GM19452 (cell line): ENCODE measurements around the gene PTCHD4.

Source experiments
- ATAC-seq: cut with Tn5 transposase; IDR thresholded peaks from one replicate; pipeline ENCODE4 v1.9.1; 2021; ENCODE audit not compliant: unreplicated experiment

Gene PTCHD4

DNA sequence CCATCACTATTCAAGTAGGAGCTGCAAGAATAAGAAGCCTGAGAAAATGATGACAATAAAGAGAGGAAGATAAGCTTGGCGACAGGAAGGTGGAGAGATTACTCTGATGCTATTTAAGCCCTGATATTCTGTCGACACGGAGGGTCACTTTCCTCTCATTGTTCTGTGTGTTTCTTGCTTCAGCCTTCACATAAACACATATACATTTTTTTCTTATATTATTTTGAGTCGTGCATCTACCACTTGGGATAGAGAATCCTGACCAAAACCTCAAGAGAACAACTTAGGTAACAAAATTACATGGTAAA is 10.5 kb downstream of the PTCHD4 start:
- no peak for ATAC-seq

DNA sequence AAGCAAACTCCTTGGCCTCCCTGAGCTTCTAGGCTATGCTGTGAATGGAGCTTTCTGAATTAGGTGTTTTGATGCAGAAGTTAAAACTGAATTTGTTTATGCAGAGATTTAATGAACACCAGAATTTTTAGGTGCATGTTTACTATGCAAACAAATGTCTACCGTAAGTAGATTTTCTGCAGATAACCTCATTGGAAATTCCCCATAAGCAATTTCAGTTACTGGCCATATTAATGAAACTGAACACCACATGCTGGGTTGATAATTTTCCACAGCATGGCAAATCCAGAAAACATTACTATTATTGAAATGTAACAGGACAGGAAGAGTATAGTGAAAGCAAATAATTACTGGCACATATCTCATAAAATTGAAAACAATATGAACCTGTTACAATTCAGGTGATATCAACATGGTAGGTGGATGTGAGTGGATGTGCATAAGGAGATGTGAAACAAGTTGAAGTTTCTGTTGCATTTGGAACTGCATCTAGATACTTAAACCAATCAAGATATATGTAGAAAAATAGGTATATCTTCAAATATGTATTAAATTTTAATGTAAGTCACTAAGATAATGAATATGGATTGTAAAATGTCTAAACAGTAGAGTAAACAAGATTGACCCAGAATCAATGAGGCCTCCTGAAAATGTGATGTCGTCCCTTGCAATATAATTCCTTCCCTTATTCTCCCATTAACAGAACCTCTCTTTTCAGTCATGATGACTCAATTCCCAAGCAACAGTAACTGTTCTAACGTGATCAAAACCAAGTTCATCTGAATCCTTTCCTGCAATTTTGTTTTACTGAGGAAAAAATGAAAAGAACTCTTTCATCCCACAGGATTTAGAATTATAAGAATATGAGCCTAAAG is 11.0 kb downstream of the PTCHD4 start:
- no peak for ATAC-seq

DNA sequence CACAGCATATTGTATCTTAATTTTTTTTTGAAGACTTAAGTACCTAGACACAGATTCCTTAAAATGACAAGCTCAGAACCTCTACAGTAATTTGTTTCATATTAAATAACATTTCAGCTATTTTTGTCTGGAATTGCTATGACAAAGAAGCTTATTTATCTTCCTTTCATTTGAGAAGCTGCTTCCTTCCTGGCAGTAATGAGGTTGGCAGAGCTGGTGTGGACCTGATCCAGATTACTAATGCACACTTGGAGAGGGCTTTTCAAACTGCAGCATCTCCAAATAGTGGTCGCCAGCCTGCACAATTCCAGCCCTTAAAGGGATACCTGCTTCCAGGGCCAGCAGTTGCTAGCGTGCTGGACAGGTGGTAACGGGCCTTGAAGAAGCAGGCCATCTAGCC is 12.1 kb downstream of the PTCHD4 start:
- no peak for ATAC-seq

DNA sequence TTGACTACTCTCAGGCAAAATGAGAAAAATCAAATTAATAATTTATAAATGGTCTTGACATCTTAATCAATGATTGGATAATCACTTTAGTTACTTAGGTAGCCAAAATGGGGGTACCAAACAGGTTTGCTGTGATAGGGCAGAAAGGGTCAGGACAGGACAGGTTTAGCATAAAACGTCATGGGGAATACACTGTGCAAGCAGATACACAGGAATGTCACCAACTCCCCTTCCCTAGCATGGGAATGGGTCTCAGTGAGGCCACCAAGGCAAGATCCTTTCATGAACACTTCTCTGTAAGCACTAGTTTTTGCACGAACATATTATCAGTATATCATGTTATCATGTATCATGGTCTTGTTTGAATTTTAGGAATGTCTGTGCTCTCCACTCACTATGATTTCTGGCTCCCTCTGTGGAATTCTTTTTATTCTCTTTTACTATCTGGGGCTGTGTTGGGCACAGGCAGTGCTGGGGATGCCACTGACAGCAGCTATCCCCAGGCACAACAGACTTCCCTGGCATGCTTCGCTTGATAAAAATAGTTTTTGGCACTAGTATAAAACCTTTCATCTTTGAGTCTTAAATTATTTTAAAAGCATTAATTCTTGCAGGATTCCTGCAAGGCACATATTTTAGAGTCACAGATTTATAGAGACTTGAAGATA is 18.3 kb downstream of the PTCHD4 start:
- no peak for ATAC-seq

DNA sequence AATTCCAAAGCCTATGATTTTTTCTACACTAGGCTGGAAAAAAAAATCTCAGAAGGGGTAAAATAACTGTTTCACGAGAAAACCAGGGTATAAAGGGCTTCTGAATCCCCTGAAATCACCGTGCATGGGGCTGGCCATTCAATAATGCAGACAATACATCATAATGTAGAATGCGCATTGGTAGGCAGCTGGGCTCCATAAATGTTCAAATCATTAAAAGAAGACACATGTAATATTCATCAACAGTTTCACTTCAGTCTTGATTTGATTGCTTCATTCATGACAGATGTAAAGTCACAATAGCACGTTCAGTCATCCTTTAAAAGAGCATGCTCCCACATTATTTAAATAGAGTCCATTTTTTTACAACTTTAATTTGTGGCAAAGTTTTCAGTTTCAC is 20.5 kb downstream of the PTCHD4 start:
- no peak for ATAC-seq

DNA sequence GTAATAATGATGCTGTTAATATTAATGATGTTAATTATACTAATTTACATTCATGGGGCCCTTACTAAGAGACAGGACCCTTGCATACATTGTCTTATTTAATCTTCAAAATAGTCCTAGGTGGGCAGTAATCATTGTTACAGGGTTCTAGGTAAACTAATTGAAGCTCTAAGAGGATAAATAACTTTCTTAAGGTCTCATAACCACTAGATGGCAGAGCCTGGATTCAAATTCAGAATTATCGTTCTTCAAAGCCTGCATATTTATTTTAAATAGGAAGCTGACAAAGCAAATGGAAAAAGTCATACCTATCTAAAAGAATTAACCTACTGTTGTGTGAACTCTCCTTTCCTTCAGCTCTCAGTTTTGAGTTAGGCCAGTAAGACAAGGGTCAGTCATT is 23.5 kb downstream of the PTCHD4 start:
- no peak for ATAC-seq

DNA sequence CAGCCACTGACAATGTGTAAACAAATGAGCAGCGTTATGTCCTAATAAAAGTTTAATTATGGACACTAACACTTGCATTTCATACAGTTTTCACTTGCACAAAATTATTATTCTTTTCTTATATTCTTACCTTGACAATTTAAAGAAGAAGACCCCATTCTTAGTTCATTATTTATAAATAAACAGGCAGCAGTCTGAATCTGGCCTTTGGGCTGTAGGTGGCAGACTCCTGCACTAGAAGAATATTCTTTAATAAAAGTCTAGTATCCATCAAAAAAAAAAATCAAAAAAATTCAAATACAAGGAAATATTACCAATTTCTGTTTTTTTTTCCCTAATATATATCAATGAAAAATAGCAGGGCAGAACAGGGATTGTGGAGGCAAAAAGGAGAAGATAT is 24.8 kb downstream of the PTCHD4 start:
- no peak for ATAC-seq

DNA sequence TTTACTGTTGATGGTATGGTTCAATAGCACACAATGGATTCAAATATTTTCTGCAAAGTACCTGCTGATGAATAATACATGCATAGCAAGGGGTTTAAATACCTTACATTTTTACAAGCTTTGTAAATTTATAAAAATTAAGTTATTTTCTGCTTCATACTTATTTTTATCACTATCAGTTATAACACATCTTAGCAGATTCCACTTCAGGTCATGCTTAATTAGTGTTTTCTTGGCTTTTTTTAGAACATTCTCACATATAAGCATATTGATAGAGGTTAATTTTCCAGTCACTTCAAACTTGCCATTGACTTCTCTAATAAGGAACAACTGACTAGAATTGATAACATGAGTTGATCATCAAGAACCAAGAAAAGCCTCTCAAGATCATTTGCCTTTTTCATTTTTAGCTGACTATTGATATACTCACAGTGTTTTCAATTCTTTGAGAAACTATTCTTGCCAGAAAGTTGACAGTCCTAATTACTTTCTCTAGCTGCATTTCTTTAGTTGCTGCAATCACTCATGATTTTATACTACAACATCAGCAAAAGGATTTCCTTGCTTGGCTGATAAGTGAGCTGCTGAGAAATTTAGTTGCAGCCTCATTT is 25.8 kb downstream of the PTCHD4 start:
- no peak for ATAC-seq

DNA sequence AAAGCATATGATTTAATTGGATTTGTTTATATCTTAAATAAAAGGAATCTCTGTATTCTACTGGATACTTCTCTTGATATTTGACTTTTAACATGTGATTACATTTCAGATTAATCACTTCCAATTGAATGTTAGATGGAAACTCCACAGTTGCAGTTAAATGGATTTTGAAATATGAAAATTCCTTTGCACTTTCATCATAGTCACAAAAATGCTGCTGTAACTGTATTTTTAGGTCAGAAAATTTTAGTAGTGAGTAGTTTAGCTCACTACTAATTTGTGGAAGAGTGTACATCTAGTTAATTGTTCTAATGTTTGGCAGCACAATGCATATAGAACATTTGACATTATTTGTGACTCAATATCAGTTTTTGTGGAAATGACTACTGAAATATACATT is 26.8 kb downstream of the PTCHD4 start:
- no peak for ATAC-seq

DNA sequence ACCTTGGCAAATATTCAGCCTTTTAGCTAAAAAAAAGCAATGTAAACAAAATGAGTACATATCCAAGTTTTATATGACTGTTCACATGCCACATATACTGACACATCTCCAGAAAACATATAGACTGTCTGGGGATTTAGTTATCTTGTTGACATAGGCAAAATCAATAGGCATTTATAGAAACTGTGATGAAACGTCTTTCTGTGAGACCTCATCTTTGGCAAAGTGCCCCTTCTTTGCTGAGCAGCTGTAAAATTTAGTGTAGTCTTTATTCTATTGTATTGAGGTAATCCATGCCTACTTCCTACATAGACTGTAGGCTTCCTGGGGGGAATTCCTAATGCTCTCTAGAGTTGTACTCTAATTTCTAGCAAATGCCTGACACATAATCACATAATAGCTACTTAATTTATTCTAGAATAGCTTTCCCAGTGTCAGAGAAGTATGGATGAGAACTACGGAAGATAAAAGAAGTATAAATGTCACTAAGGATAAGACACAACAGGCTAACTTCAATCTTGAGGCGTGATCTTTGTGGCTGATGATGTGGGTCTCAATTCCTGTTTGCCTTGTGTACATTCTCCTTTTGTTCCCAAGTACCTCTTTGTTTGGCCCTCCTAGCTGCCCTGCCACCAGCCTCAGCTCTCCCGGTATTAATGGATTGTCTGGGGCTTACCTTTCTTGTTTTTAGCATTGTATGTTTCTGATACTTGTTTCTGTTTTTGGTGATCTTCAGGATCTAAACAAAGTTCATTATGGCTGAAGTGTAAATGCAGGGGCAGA is 30.6 kb downstream of the PTCHD4 start:
- ATAC-seq, result no peak

DNA sequence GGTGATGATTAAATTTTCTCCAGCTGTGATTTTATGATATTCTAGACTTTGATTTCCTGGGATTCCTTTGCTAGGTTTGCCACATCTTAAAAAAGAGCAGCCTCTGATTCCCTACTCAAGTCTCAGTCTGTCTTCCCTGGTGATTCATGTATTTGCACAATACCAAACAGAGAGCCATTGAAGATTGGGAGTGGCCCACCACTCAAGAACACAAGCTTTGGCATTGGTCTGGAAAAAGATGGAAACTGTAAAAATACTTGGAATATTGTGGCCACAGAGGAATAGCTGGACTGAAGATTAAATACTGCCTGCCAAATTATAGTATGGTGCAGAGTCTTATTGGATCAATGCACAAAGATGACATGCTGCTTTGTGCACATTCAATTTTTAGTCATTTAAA is 32.9 kb downstream of the PTCHD4 start:
- no peak for ATAC-seq

DNA sequence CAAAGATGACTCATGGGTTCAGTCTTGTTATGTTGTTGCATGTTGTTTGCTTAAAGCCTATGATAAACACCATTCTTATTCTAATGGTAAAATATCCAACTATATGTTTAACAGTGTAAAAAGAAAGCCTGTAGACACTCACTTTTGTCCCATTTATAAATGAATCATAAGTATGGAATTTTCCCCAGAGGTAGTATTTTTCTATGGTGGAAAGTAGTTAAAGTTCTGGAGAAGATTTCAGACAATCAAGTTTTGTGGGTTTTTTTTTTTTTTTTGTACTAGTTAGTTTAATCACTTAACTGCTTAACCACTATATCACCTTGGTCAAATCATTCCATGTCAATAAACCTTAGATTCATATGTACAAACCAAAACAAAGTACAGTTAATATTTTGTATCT is 35.8 kb downstream of the PTCHD4 start:
- ATAC-seq, result no peak

DNA sequence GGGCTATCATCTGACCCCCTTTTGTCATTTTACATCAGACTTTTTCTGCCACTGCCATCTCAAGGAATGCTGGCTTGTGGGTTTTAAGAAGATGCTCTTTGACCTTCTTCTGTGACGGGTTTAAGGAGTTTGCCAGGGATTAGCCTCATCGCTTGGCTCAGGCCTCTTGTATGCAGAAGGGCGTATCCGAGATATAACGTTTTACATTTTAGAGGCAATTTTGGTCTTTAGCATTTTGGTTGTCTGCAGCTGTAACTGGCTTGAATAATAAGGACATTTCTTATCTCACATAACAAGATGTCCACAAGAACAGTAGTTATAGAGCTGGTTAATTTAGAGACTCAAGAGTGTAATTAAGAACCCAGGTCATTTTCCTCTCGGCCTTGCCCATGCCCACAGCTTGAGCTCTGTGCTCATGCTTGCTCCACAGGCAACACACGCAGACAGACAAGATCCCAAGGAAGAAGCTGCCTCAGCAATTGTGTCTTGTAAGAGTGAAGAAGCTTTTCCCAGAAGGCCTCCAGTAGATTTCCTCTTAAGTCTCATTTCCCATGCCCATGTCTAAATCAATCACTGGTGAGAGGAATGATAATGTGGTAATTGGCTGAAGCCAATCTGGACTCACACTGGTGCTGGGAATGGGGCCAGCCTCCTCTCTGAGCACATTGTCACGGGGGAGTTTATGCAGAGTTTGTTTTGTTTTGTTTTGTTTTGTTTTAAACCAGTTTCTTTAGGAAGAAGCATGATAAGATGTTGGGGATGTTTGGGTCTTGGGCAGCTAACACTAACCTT is 36.8 kb downstream of the PTCHD4 start:
- ATAC-seq, result no peak

DNA sequence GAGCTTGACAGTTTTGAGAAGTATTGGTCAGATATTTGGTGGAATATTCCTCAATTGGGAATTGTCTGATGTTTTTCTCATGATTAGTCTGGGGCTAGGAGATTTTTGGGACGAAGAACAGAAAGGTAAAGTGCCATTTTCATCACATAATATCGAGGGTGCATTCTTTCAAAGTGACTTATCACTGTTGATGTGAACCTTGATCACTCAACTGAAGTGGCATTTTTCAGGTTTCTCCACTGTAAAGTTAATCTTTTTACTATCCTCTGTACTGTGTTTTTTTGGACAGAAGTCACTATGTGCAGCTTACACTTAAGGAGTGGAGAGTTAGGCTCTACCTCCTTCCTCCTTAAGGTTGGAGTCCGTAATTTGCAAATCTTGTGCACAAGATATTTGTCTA is 39.2 kb downstream of the PTCHD4 start:
- no peak for ATAC-seq

DNA sequence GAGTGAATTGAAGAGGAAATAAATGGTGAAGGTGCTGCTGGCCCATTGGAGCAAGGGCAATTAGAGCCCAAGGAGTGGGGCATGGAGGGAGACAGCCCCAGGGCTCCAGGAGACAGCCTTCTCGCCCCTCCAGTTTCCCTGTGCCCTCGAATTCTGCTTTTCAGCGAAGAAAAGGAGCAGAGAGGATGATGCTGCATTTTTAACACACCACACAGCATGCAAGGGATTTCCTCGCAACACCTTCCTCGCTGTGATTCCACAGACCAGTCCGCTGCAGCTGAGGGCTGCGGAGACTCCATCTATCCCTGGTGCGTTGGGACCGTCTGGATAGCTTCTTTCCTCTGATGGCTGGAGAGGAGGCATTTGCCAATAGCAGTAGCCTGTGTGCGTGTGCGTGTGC is 41.7 kb downstream of the PTCHD4 start:
- ATAC-seq, result no peak

DNA sequence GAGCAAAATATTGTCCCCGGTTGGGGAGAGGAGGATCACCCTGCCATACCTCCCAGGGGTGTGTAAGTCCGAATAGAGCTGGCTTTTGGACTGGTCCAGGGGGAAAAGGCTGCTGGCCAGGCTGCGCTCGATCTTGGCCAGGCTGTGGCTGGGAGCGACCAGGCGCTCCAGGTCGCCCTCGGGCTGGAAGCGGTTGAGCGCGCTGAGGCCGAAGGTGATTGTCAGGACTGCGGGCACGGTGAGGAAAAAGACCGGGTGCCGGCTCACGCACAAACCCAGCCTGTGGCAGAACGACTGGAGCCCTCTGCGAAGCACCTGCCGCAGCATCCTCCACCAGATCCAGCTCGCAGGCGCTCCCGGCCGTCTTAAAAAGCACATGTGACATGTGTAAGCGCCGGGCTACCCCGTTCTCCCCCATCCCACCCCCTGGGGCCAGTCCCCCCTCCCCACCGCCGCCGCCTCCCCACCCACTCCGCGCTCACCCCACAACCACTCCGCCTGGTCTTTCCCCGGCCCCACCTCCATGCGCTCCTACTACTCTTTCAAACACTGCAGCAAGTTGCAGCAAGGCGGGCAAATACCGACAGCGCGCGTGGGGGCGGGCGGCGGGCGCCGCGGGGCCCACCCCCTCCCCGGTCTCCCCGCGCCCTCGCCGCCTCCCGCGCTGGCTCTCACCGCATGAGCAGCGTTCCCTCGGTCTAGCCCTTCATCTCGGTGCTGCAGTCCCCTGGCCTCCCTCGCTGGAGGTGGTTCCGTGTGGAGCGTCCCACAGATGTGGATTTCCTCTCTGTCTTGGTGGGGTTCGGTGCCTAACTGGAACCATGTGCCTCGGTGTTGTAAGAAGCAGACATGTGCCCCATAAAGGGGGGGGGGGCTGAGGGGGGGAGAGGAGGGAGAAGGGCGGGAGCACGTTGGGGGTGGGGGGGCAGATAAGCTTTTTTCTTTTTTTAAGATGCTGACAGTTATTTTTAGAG is 42.4 kb downstream of the PTCHD4 start:
- ATAC-seq, result no peak

DNA sequence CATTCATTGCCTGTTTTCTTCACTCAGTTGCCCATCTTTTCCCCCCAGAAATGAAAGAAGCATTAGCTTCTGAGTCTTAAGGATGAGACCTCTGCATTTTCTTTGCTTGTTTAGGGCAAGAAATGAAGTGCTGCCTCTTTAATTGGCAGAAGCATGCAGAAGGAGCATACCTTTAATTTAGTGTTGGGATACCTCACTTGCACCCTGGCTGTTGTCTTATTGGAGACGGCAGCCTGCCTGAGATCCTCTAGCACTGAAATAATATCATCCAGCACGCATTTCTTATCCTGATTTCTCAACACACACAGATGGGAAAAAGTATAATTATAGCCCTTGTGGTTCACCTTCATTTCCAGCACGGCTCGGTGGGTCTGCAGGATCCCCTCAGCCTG is 43.1 kb downstream of the PTCHD4 start:
- no peak for ATAC-seq

DNA sequence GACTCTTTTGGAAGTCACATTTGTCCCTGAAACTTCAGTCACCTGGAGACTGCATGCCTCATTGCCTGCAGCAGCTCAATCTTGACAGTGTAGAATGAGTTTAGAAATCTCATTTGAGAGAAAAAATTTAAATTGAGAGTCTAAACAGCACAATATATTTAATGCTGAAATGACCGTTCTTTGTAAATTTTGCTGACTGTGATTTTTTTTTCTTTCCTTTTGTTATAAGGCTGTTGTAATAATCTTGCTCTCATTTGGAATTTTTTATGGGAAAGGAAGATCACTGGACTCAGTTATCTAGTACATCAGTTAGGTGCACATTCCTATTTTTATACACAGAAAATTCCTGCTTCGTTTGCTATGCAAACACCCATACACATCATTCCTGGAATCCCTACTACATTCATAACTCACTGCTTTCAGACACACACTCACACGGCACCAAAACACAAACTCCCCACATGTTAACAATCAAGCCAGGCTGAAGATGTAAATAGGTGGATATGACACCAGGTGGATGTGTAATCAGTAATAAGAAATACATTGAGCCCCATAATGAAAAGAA is 43.8 kb downstream of the PTCHD4 start:
- ATAC-seq, result no peak

DNA sequence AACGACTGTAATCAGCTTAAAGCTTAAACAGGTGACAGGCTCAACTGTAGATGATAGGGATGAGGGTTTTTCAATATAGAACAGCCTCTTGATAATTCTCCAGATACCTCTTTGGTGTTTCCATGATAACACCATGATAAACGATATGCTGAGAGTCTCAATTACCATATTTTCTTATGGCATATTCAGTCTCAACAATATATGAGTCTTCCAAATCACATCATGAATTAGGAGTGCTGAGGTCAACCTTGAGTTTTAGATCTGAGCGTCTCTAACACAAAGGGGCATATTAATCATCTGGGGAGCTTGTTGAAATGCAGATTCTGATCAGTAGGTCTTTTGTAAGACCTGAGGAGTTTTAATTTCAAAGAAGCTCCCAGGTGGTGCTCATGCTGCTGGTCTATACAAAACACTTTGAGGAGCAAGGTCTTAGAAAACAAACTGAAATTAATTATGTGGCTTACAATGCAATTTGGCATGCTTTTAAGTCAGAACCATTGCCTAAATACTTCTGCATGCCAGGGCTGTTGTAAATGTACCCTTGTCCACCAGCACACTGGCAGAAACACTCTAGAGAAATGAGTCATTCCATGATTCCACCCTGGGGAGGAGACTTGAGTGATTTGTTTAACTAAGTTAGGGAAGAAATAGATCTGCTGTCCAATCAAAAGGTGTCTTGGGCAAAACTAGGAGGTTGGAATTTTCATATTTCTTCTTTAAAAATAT is 49.6 kb downstream of the PTCHD4 start:
- no peak for ATAC-seq
